ENCODE results near the gene AHCYL2. TPM values are rescaled to one million over a fixed set of nuclear protein-coding genes. Genes with fewer than 3 reads are reported as not detected.

AHCYL2 gene
- total and polyA plus RNA-seq, 2 donors (not counting 1 experiment from before 2014, with no cell fraction given): 8.8 to 26.2 TPM

- peaks cover 0 to 1% (median 0%) of the 10 kb centered on the region in 3 donors for H3K9me3 ChIP-seq (ENCODE audit: control extremely low read depth in 1 of 3, control insufficient read depth in 2 of 3, insufficient read depth in 1 of 3, low read length in 2 of 3)
- no peak overlapping the region for H3K9ac ChIP-seq (ENCODE audit: low read length)
- no peak overlapping the region for H2AFZ ChIP-seq (ENCODE audit: insufficient read depth, low read depth, low read length, poor library complexity, severe bottlenecking)
- peaks cover 0 to 36% (median 24%) of the 10 kb centered on the region in 4 experiments for H3K27me3 ChIP-seq (replicated peaks in 1 of 4; ENCODE audit: control extremely low read depth in 1 of 4, control insufficient read depth in 3 of 4, insufficient read depth in 4 of 4, low read length in 3 of 4)
- H4K20me1 ChIP-seq (ENCODE audit: control insufficient read depth, insufficient read depth, low read length, poor library complexity, severe bottlenecking): no peaks in the 10 kb centered on the region
- CTCF ChIA-PET: interaction anchor here (0.7 kb wide), 1 partner anchor 65 kb away, joined by 3 read pairs; no protein-coding TSS in a partner anchor
- Mint-ChIP-seq H3K4me1 (peaks cover 22% of the 10 kb centered on the region), H3K4me3 (peak overlapping the region; percentile 7), H3K9me3 (ENCODE audit: insufficient read depth) (no peaks in the 10 kb centered on the region), H3K27me3 (peaks cover 34% of the 10 kb centered on the region), H3K27ac (no peak overlapping the region)
- no peak overlapping the region for H3K4me2 ChIP-seq (replicated peaks; ENCODE audit: low read depth, low read length, poor library complexity, severe bottlenecking)
- no peak overlapping the region for H3K27ac ChIP-seq (ENCODE audit: low read length in 2 of 2)
- ATAC-seq (ENCODE audit: low read depth) (no peak), DNase-seq (no peak)
- intact Hi-C loops (cut with micrococcal nuclease): loop anchor here (5.0 kb wide), 1 partner anchor 70 kb away; the partner anchor contains the start of gene SMKR1
- 92% methylated on average over 2 of the region's 8 CpGs for WGBS (ENCODE audit: insufficient coverage)
- H3K79me2 ChIP-seq (ENCODE audit: control insufficient read depth, insufficient read depth, low read length): no peaks in the 10 kb centered on the region
- H3K4me1 ChIP-seq (ENCODE audit: control insufficient read depth in 2 of 2, insufficient read depth in 2 of 2, low read length in 2 of 2): peaks cover 16 to 22% of the 10 kb centered on the region in 2 donors
- H3K36me3 ChIP-seq (replicated peaks in 1 of 2; ENCODE audit: control extremely low read depth in 1 of 2, control insufficient read depth in 1 of 2, extremely low read depth in 1 of 2, insufficient read depth in 2 of 2, low read length in 1 of 2): peaks cover 0 to 4% of the 10 kb centered on the region in 2 experiments
- POLR2A ChIA-PET: no interaction called here
- TF ChIP-seq CTCF (IDR thresholded peaks at IDR 0.05) (no peak), EZH2 (IDR thresholded peaks at IDR 0.05; ENCODE audit: borderline replicate concordance, insufficient read depth, low read depth, low read length, poor library complexity, severe bottlenecking) (no peak)
- H3K4me3 ChIP-seq (ENCODE audit: control extremely low read depth in 1 of 5, extremely low read depth in 1 of 5, insufficient read depth in 1 of 5, low read depth in 2 of 5, low read length in 4 of 5): no peak overlapping the region
Observed at GRCh38 chr7:129431911-129432643, 207.2 kb downstream of the AHCYL2 start.

Measured in B cell (primary cell).